ENCODE measurements around the gene LCORL.
"Not testable (repeated sequence)": the region's sequence is repeated elsewhere in the genome, so short reads cannot be mapped to it uniquely, and the experiment has no call there.

LCORL gene

DNA sequence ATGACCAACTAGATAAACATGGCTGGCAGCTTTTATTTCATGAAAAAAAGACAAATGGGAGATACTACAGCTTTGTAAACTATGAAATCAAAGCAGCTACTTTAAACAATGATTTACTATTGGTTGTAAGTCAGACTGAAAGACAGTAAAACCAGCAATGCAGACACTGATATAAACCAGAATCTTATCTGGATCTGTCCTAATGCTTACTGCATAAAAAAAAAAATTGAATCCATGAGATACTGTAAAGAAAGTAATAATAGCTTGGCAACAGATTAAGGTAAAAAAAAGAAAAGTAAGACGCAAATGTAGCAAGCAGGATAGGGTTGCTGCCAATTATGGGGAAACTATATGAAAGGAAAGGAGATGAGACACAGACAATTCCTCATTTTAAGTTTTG is 7.3 kb downstream of the LCORL start:
- no peak for DNase-seq

DNA sequence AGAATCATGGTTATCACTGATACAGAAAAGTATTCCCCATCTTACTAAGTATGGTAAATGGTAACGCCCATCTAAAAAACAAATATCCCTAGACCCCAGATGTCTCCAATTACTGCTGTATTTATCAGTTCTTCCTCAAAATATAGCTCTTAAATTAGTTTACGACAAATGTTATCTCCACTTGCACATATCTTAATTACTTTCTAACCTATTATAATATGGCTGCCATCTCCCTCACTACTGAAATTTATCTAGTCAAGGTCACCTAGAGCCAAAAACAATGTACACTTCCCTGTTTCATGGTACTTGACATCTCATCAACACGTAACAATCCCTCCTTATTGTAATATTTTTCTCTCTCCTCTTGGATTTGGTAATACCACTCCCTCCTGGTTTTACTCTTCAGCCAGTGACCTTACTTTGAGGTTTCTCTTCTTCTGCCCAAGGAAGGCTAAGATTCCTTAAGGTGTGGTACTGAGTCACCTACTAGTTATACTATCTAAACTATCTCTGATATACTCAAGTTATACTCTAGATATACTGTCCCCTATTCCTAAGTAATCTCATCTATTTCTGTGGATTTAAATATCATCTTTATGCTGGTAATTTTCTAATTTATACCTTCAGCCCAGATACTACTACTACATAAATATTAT is 8.6 kb downstream of the LCORL start:
- DNase-seq, result no peak

DNA sequence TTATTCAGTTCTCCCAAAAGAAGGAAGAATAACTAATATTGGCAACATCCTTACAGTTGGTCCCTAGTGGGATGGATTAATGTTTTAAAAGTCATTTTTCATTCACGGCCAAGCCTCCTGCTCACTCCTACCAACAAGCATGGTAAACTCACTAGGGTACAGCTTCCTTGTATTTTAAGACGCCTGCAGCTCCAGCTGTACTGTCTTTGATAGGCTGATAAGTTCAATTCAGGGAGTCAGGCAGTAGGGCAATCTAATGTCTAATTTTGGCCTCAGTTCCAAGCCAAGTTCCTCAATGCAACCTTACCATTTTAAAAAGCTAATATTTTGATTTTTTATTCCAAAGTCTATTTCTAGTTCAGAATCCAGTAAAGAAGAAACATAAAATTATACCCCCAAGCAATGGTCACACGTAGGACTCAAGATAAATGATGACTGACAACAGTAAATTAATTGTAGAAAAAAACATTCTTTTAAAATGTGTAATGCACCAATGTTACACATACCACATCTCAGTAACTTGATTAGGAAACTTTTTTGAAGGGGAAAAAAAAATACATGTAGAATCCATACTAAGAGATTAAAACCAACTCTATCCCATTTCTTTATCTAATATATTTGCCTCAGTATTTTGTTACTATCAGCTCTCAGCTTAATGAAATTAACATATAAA is 9.3 kb downstream of the LCORL start:
- no peak for DNase-seq

DNA sequence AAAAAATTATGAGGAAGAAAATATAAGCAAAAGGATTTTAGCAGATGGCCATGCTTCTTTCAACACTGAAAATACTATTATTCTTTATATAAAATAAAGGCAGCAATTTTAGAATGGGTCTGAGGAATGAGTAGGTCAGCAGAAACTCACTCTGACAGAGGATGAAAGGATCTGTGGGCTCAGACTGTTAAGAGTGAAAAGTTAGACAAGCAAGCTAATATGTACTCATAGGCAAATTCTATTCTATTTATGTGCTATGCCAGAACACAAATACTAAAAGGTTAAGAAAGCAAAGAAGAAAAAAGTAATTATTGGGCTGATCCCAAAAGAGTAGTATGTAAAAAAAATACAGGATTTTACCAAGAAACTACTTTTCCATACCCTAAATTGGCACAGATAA is 13.9 kb downstream of the LCORL start:
- DNase-seq, result no peak

- not testable (repeated sequence) for DNase-seq
These were observed 15.1 kb downstream of the LCORL start for GRCh38 chr4:18006432-18006831.

GRCh38 chr4:17997129-17997528 is 24.4 kb downstream of the LCORL start:
- no peak for DNase-seq

- no peak for DNase-seq
These were observed 26.4 kb downstream of the LCORL start for GRCh38 chr4:17995165-17995564.

DNA sequence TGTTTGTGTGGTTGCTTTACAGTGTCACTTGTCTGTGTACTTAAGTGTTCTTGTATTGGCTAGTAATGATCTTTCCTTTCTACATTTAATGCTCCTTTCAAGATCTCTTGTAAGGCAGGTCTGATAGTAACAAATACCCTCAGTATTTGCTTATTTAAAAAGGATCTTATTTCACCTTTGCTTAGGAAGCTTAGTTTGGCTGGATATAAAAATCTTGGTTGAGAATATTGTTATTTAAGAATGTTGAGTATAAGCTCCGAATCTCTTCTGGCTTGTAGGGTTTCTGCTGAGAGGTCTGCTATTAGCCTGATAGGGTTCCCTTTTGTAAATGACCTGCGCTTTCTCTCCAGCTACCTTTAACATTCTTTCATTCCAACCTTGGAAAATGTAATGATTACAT is 35.7 kb downstream of the LCORL start:
- no peak for DNase-seq

GRCh38 chr4:17981063-17981462 is 40.5 kb downstream of the LCORL start:
- no peak for DNase-seq

GRCh38 chr4:17968721-17969120 is 52.8 kb downstream of the LCORL start:
- no peak for DNase-seq

DNA sequence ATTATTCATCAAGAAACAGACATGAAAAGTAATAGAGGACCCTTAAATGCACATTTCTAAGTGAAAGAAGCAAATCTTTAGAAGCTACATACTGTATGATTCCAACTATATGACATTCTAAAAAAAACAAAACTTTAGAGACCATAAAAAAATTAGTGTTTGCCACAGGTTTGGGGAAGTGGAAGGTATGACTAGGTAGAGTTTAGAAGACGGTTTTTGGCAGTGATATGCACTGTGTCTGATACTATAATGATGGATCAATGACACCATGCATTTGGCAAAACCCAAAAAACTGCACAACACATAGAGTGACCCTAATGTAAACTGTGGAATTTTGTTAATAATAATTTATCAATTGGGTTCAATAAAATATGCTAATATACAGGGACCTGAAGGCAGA is 54.5 kb downstream of the LCORL start:
- no peak for DNase-seq

DNA sequence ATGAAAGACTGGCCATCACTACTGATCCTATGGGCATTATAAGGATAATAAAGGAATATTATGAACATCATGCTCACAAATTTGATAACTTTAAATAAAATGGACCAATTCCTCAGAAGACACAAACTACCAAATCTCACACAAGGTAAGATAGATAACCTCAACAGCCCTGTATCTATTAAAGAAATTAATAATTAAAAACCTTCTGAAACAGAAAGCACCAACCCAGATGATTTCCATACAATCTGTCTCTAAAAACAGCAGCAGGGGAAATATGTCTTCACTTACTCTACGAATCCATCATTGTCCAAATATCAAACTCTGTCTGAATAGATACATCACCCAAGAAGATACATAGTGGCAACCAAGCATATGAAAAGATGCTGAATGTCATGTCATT is 55.2 kb downstream of the LCORL start:
- no peak for DNase-seq

- no peak for DNase-seq
These were observed 57.0 kb downstream of the LCORL start for GRCh38 chr4:17964576-17964975.

- DNase-seq, result no peak
These were observed 59.4 kb downstream of the LCORL start for GRCh38 chr4:17962171-17962570.

- DNase-seq, result no peak
These were observed 60.3 kb downstream of the LCORL start for GRCh38 chr4:17961249-17961648.

DNA sequence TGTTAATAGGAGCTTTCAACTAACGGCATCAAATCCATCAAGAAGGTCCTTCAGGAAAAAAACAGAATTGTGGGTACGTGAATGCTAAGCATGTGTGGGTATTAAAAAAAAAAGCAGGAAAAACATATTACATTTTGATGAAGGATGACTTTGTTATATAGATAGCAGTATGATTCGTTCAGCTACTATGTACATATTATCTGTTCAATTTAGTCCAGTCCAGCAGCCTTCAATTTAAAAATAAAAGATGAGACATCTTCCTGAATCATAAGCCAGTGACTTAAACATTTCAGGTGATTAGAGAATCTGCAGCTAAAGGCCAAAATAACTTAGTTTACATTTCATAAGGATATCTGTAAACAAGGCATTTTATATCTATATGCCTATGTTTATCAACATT is 63.4 kb downstream of the LCORL start:
- no peak for DNase-seq

GRCh38 chr4:17957688-17958087 is 63.9 kb downstream of the LCORL start:
- DNase-seq, result no peak

- DNase-seq, result no peak
These were observed 65.3 kb downstream of the LCORL start for GRCh38 chr4:17956245-17956644.

DNA sequence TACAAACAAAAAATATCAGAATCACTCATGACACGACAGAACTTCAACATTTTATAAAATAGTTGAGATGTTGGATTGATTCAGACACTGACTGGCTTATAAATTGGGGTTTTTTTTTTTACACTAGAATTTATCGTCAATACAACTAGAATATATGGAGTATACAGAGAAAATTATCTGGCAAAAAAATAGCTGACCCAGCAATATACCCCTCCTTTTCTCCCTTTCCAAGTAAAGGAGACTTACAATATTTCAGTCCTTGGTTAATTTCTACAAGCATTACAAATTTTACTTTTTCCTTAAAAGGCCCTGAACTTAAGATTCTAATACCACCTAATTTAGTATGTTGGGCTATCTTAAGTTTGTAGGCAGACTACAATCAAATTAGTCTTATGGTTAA is 76.3 kb downstream of the LCORL start:
- no peak for DNase-seq

DNA sequence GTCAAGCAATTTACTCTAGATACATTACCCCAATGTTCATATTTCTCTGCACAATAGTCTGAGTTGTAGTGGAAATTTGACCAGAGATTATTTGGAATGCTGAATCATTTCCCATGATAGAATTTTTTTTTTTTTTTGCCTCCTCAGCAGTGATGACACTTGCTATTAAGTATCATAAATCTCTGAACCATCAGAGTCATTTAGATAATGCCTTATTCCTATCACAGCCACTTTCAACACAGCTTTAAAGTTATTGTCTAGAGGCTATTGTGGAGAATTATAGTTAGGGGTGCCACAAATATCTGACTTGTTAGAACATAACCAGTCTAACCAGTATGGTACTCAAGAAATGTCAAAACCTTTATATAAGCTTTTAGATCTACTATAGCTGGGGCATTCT is 79.8 kb downstream of the LCORL start:
- DNase-seq, result no peak

GRCh38 chr4:17939054-17939453 is 82.5 kb downstream of the LCORL start:
- DNase-seq, result no peak

GRCh38 chr4:17934286-17934685 is 87.3 kb downstream of the LCORL start:
- no peak for DNase-seq

- no peak for DNase-seq
These were observed 88.4 kb downstream of the LCORL start for GRCh38 chr4:17933126-17933525.

DNA sequence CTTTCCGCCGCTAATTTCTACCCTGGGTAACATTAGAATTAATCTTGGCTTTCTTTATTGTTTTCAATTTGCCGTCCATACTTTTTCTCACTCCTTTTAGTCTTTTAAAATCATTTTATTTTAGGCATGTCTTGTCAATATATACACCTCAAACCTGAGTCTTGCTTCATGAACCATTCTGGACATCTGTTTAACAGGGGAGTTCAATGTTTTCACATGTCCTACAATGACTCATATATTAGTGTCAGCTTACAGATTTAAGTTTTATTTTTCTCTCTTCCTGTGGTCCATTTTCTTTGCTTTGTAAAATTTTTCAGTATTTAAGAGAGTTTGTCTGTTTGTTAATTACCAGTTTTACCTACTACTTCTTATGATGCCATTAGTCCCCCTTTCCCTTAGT is 89.5 kb downstream of the LCORL start:
- no peak for DNase-seq

GRCh38 chr4:17930256-17930655 is 91.3 kb downstream of the LCORL start:
- no peak for DNase-seq
